ENCODE data around the gene XAGE1A. TPM values are rescaled to one million over a fixed set of nuclear protein-coding genes. Genes with fewer than 3 reads are reported as not detected.
"Not testable (repeated sequence)": the region's sequence is repeated elsewhere in the genome, so short reads cannot be mapped to it uniquely, and the experiment has no call there.

Gene XAGE1A
- total and polyA plus RNA-seq, 12 donors, result not detected

DNA sequence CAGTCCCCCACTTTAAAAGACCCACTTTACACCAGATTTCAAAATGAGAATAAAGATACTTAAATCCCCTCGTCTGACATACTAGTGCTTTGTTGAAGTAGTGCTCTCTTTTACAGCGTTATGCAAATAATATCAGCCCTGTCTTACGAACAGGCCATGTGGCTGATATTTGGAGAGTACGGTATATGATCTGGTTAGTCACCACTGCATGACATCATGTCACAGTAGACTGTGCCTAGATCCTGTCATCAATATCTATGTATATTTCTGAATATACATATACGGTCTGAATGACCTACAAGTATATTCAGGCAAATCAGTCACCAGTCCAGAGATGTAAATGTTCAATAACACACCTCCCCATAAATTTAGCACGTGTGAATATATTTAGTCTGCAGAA, 46.7 kb downstream of the XAGE1A start:
- Histone ChIP-seq H3K27me3 (peaks cover 2% of the 10 kb centered on the region), H3K4me1 (replicated peaks in 1 of 2) (no peaks in the 10 kb centered on the region), H3K36me3 (replicated peaks in 1 of 2) (no peaks in the 10 kb centered on the region), H3K9me3 (replicated peaks in 1 of 3) (no peaks in the 10 kb centered on the region), H3K4me3 (no peak overlapping the region), H3K27ac (no peak overlapping the region)
- no peak for DNase-seq
- WGBS, 4 donors, result 64 to 69% (median 67%) methylated on average over 6 of the region's 6 CpGs
- TF ChIP-seq, protein P1, sequence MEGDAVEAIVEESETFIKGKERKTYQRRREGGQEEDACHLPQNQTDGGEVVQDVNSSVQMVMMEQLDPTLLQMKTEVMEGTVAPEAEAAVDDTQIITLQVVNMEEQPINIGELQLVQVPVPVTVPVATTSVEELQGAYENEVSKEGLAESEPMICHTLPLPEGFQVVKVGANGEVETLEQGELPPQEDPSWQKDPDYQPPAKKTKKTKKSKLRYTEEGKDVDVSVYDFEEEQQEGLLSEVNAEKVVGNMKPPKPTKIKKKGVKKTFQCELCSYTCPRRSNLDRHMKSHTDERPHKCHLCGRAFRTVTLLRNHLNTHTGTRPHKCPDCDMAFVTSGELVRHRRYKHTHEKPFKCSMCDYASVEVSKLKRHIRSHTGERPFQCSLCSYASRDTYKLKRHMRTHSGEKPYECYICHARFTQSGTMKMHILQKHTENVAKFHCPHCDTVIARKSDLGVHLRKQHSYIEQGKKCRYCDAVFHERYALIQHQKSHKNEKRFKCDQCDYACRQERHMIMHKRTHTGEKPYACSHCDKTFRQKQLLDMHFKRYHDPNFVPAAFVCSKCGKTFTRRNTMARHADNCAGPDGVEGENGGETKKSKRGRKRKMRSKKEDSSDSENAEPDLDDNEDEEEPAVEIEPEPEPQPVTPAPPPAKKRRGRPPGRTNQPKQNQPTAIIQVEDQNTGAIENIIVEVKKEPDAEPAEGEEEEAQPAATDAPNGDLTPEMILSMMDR (IDR thresholded peaks at IDR 0.05), result no peak
- no peak for TF ChIP-seq POLR2A (IDR thresholded peaks at IDR 0.05)
- intact Hi-C loops (cut with DNase I), result no loop called here

DNA sequence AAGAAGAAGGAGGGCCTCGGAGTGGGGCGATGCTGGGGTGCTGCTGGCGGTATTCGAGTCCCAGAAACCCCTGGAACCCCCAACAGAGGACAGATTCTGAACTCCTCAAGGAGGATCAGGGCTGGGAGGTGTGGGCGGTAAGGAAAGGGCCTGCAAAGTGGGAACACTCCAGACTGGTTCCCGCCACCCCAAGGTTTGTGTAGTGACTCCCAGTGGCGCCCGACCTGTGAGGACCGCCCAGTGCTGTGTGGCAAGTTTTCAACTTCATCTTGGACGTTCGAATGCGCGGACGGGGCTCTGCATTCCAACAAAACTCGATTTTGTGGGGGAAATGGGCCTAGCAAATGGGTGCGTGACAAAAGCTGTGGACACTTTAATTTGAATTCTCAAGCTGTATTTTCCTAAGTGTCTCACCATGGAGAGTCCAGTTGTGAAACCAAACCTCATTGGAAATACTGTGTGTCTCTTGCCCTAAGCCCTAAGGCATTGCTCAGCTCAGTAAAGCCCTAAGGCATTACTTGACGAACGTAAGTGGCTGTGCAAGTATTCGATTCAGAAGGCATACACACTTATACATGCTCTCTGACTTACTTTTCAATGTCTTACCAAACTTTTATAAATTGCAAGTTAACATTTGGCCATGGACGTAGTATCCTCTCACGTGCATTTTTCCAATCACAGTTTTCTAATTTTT, 48.7 kb downstream of the XAGE1A start:
- WGBS, 4 donors, result 80 to 92% (median 86%) methylated on average over 9 to 21 of the region's 21 CpGs
- TF ChIP-seq, protein P1 (IDR thresholded peaks at IDR 0.05), result no peak
- no peak for TF ChIP-seq POLR2A (IDR thresholded peaks at IDR 0.05)
- no peak overlapping the region for H3K27ac ChIP-seq
- DNase-seq, result no peak
- intact Hi-C loops (cut with DNase I), result no loop called here
- no peaks in the 10 kb centered on the region for H3K9me3 ChIP-seq (replicated peaks in 1 of 3)
- H3K27me3 ChIP-seq, result peaks cover 5% of the 10 kb centered on the region
- H3K4me1 ChIP-seq (replicated peaks in 1 of 2), result no peaks in the 10 kb centered on the region
- no peak overlapping the region for H3K4me3 ChIP-seq
- no peaks in the 10 kb centered on the region for H3K36me3 ChIP-seq (replicated peaks in 1 of 2)

DNA sequence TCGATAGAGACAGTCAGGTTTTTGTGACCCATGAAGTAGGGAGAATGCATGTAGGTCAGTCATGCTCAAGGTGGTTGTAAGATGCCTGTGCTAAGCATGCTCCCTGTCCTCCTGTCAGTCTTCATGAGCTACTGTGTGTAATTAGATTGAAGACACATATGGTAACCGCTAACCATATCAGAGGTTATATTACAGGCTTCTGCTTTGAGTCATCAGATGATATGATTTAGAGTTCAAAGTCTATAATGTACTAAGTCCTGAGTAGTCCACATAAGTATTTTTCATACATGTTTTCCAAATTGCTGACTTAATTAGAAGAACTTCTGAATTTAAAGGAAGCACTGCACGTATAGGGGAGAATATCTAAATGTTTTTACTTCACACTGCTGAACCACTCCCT, 53.2 kb downstream of the XAGE1A start:
- intact Hi-C loops (cut with DNase I); H3K4me1 ChIP-seq (replicated peaks in 1 of 2); H3K27ac ChIP-seq; H3K9me3 ChIP-seq (replicated peaks in 1 of 3); H3K36me3 ChIP-seq (replicated peaks in 1 of 2); H3K4me3 ChIP-seq; DNase-seq: not testable (repeated sequence)
- H3K27me3 ChIP-seq, result peaks cover 20% of the 10 kb centered on the region
- 62 to 71% (median 68%) methylated on average over 3 of the region's 3 CpGs for WGBS, 4 donors

Small RNAs within 50 kb of the gene (small RNA-seq; reads per million reads assigned to genes)
- gene BX510359.8 (0 reads per million in 2 donors), gene RBM22P7 (0 reads per million in 2 donors)

Other genes starting within 250 kb of the XAGE1A start
- not detected for gene XAGE2, start 126.8 kb upstream of the XAGE1A start, total RNA-seq
- not detected for gene XAGE2, start 126.8 kb upstream of the XAGE1A start, polyA plus RNA-seq
- not detected for gene XAGE1B, start 21.3 kb downstream of the XAGE1A start, total RNA-seq
- gene XAGE1B, start 21.3 kb downstream of the XAGE1A start, polyA plus RNA-seq, result not detected
- gene SSX7, start 159.1 kb downstream of the XAGE1A start, total RNA-seq, result not detected
- not detected for gene SSX7, start 159.1 kb downstream of the XAGE1A start, polyA plus RNA-seq
- gene SSX2, start 211.4 kb downstream of the XAGE1A start, total RNA-seq, result not detected
- gene SSX2, start 211.4 kb downstream of the XAGE1A start, polyA plus RNA-seq, result not detected